ENCODE measurements around the gene FSTL3. TPM values are rescaled to one million over a fixed set of nuclear protein-coding genes. Genes with fewer than 3 reads are reported as not detected.
A peak's percentile ranks its signal among the peaks of the same experiment; 100 is the strongest.

Gene FSTL3
- total and polyA plus RNA-seq, 2 of the 13 experiments (the other 11 are each of a cell fraction or from before 2014, with no cell fraction given) = 13.5 to 15.6 TPM

DNA sequence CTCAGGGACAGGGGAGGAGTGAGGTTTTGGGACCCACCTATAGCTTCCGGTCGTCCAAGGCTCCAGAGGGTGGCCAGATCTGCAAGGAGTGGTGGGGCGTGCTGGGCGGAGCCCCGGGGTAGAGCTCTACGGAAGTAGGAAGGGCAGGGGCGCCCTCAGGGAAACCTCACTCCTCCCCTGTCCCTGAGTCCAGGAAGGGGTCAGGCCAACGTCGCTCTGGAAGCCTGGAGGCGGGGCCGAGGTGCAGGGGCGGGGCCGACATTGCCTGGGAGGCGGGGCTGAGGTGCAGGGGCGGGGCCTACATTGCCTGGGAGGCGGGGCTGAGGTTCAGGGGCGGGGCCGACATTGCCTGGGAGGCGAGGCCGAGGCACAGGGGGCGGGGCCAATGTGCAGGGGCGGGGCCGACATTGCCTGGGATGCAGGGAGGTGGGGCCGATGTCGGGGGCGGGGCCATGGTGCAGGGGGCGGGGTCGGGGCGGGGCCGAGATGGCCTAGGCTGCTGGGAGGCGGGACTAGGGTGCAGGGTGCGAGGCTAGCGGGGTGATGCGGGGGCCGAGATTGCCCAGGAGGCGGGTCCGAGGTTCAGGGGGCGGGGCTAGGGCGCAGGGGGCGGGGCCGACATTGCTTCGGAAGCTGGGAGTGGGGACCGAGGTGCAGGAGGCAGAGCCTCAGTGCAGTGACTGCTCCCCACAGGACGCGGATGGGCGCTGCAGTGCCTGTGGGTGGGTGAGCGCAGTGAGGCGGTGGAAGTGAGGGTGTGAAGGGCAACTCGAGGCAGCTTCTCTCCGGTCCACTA lies 27.7 kb downstream of the FSTL3 start (continued):
- TF ChIP-seq, protein P1, sequence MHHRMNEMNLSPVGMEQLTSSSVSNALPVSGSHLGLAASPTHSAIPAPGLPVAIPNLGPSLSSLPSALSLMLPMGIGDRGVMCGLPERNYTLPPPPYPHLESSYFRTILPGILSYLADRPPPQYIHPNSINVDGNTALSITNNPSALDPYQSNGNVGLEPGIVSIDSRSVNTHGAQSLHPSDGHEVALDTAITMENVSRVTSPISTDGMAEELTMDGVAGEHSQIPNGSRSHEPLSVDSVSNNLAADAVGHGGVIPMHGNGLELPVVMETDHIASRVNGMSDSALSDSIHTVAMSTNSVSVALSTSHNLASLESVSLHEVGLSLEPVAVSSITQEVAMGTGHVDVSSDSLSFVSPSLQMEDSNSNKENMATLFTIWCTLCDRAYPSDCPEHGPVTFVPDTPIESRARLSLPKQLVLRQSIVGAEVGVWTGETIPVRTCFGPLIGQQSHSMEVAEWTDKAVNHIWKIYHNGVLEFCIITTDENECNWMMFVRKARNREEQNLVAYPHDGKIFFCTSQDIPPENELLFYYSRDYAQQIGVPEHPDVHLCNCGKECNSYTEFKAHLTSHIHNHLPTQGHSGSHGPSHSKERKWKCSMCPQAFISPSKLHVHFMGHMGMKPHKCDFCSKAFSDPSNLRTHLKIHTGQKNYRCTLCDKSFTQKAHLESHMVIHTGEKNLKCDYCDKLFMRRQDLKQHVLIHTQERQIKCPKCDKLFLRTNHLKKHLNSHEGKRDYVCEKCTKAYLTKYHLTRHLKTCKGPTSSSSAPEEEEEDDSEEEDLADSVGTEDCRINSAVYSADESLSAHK (CRISPR knock-in tag; IDR thresholded peaks at IDR 0.05; ENCODE audit: borderline replicate concordance) = no peak
- TF ChIP-seq FOXA3 (CRISPR knock-in tag; IDR thresholded peaks at IDR 0.05) (no peak), ZBTB44 (CRISPR knock-in tag; IDR thresholded peaks at IDR 0.05) (no peak), HCFC1 (IDR thresholded peaks at IDR 0.05; ENCODE audit: low read depth, low read length) (peak; percentile 13; the same call in 1 of the 2 replicates), IRX3 (CRISPR knock-in tag; IDR thresholded peaks at IDR 0.05; ENCODE audit: borderline replicate concordance, low read depth) (no peak), RBFOX2 (IDR thresholded peaks at IDR 0.05; ENCODE audit: low read depth, low read length) (peak; percentile 73), RBAK (CRISPR knock-in tag; IDR thresholded peaks at IDR 0.05) (no peak), PHF5A (CRISPR knock-in tag; IDR thresholded peaks at IDR 0.05; ENCODE audit: low read depth, unreplicated experiment) (no peak), ISL2 (CRISPR knock-in tag; IDR thresholded peaks at IDR 0.05) (0 out of 2 replicates have a peak, but pooled peaks have one; percentile 10), NR1H2 (CRISPR knock-in tag; IDR thresholded peaks at IDR 0.05; ENCODE audit: borderline replicate concordance, low read depth) (peak; percentile 70; the same call in 1 of the 2 replicates), ZNF441 (CRISPR knock-in tag; IDR thresholded peaks at IDR 0.05; ENCODE audit: borderline replicate concordance) (no peak), ZNF234 (CRISPR knock-in tag; conservative IDR thresholded peaks at IDR 0.05) (no peak), YEATS4 (CRISPR knock-in tag; IDR thresholded peaks at IDR 0.05; ENCODE audit: borderline replicate concordance) (no peak), CEBPZ (IDR thresholded peaks at IDR 0.05; ENCODE audit: low read length) (no peak), THAP7 (CRISPR knock-in tag; IDR thresholded peaks at IDR 0.05) (no peak), ESRRA (CRISPR knock-in tag; IDR thresholded peaks at IDR 0.05; ENCODE audit: low read depth) (0 out of 2 replicates have a peak, but pooled peaks have one; percentile 37)
- TF ChIP-seq, protein P2, sequence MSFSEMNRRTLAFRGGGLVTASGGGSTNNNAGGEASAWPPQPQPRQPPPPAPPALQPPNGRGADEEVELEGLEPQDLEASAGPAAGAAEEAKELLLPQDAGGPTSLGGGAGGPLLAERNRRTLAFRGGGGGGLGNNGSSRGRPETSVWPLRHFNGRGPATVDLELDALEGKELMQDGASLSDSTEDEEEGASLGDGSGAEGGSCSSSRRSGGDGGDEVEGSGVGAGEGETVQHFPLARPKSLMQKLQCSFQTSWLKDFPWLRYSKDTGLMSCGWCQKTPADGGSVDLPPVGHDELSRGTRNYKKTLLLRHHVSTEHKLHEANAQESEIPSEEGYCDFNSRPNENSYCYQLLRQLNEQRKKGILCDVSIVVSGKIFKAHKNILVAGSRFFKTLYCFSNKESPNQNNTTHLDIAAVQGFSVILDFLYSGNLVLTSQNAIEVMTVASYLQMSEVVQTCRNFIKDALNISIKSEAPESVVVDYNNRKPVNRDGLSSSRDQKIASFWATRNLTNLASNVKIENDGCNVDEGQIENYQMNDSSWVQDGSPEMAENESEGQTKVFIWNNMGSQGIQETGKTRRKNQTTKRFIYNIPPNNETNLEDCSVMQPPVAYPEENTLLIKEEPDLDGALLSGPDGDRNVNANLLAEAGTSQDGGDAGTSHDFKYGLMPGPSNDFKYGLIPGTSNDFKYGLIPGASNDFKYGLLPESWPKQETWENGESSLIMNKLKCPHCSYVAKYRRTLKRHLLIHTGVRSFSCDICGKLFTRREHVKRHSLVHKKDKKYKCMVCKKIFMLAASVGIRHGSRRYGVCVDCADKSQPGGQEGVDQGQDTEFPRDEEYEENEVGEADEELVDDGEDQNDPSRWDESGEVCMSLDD (CRISPR knock-in tag; IDR thresholded peaks at IDR 0.05; ENCODE audit: borderline replicate concordance) = 0 out of 2 replicates have a peak, but pooled peaks have one; percentile 37

Measured in HepG2 (cell line).